Fibroblast of lung (primary cell): ENCODE results near the gene CYP4F22.

Experiments used
- EZH2 ChIP-seq: IDR thresholded peaks from 2 replicates; pipeline ENCODE4 v1.5.1; 2012; ENCODE audit warnings: low read length, control low read depth, mild to moderate bottlenecking; ENCODE audit errors: missing control alignments
- TF ChIP-seq, protein P1 (sequence below), 2 donors: IDR thresholded peaks in 1 of 2; conservative IDR thresholded peaks in 1 of 2; 1 replicate in 1 of 2; 2 replicates in 1 of 2; pipeline ENCODE4 v1.5.1; 2011 to 2012; ENCODE audit warnings: low read length in 2 of 2, control low read depth in 1 of 2, inconsistent platforms in 1 of 2, low read depth in 1 of 2, mild to moderate bottlenecking in 1 of 2

DNA sequence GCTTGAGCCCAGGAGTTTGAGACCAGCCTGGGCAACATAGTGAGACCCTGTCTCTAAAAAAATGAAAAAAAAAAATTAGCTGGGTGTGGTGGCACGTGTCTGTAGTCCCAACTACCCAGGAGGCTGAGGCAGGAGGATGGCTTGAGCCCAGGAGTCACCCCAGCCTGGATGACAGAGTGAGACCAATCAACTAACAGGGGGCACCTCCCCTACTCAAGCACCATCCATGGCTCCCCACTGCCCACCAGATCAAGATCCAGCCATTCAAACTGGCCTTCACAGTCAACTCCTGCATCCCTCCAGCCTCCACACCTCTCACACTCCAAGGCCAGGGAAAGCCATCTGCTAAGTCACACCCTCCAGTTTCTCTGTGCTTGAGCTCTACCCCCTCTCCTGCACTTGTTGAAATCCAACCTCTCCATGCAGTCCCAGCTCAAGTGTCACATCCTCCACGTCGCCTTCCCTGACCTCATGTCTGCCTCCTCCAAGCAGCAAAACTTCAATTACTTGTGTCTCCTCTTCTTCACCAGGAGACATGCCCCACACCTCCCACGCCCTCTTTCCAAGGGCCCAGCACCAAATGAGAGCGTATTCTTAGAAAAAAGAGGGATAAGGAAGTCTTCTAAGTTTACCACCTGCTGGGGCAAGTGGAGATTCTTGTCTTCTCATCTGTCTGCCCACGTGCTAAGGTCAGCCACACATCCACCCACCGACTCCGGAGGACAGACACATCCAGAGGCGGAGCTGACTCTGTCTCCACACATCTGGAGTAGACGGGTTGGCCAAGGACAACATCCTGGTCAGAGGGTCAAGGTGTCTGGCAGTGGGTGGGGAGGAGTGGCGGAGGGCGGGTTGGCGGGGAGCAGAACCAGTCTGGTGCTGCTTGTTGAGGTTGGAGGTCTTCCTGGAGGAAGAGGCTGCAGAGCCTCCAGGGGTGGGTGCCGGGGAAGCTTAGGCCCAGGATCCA, 974 bp upstream of the CYP4F22 start:
- TF ChIP-seq, protein P1, sequence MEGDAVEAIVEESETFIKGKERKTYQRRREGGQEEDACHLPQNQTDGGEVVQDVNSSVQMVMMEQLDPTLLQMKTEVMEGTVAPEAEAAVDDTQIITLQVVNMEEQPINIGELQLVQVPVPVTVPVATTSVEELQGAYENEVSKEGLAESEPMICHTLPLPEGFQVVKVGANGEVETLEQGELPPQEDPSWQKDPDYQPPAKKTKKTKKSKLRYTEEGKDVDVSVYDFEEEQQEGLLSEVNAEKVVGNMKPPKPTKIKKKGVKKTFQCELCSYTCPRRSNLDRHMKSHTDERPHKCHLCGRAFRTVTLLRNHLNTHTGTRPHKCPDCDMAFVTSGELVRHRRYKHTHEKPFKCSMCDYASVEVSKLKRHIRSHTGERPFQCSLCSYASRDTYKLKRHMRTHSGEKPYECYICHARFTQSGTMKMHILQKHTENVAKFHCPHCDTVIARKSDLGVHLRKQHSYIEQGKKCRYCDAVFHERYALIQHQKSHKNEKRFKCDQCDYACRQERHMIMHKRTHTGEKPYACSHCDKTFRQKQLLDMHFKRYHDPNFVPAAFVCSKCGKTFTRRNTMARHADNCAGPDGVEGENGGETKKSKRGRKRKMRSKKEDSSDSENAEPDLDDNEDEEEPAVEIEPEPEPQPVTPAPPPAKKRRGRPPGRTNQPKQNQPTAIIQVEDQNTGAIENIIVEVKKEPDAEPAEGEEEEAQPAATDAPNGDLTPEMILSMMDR (conservative IDR thresholded peaks at IDR 0.05 in 1 of 2, IDR thresholded peaks at IDR 0.05 in 1 of 2; ENCODE audit: low read depth in 1 of 2, low read length in 2 of 2): no peak
- TF ChIP-seq EZH2: no peak
